Testis (tissue), 3 donors: ENCODE measurements around the gene LIMK2. TPM values are rescaled to one million over a fixed set of nuclear protein-coding genes. Genes with fewer than 3 reads are reported as not detected.
"Not testable (repeated sequence)": the region's sequence is repeated elsewhere in the genome, so short reads cannot be mapped to it uniquely, and the experiment has no call there.

ENCODE experiments used
- DNase-seq: peaks from one replicate; pipeline ENCODE4 v3.0.0-alpha.2; 2019
- H3K27ac ChIP-seq, 2 donors: fragments of 200-600 bp; sonication (generic); one replicate each; pipeline ENCODE4 v1.5.1; 2019
- H3K27me3 ChIP-seq: fragments of 200-600 bp; sonication (generic); one replicate; pipeline ENCODE4 v1.5.1; 2019
- H3K36me3 ChIP-seq: fragments of 200-600 bp; sonication (generic); one replicate; pipeline ENCODE4 v1.5.1; 2017; ENCODE audit warnings: low read depth; ENCODE audit errors: missing control alignments
- H3K4me1 ChIP-seq: fragments of 200-600 bp; sonication (generic); one replicate; pipeline ENCODE4 v1.5.1; 2019
- H3K4me3 ChIP-seq, 2 donors: fragments of 200-600 bp; sonication (generic); one replicate each; pipeline ENCODE4 v1.5.1; 2017 to 2019
- H3K9me3 ChIP-seq: fragments of 200-600 bp; sonication (generic); one replicate; pipeline ENCODE4 v1.5.1; 2017
- CTCF ChIP-seq, 3 experiments: fragments of 450-650 bp in 2 of 3; fragments of 200-600 bp in 1 of 3; sonication (generic) in 1 of 3; IDR thresholded peaks; one replicate each; pipeline ENCODE4 v1.5.1; 2016 to 2019; ENCODE audit warnings: antibody characterized with exemption in 3 of 3, mild to moderate bottlenecking in 2 of 3, moderate library complexity in 1 of 3
- POLR2A ChIP-seq: fragments of 450-650 bp; IDR thresholded peaks from one replicate; pipeline ENCODE4 v1.6.1; 2017; ENCODE audit warnings: antibody characterized with exemption, mild to moderate bottlenecking, moderate library complexity
- WGBS, 2 donors: methylation state at CpG; one replicate each; pipeline ENCODE4 v1.1.5; 2018; 5-methylcytosine and 5-hydroxymethylcytosine counted together
- intact Hi-C: fragments of 100-400 bp; cut with DNase I; formaldehyde crosslinking; loops from one replicate; pipeline ENCODE4 v1.15.1; 2023; ENCODE audit warnings: low total_unique reads
- polyA plus RNA-seq: library from polyadenylated mRNA; stranded (reverse); fragments of 350-450 nt; fragmentation: Illumina TruSeq; extraction: RNeasy Lipid Tissue Mini Kit (QIAGEN cat#74804); gene quantifications from one replicate; pipeline ENCODE4 v1.2.3, GENCODE V29; 2014; ENCODE audit warnings: low read depth, low replicate concordance; ENCODE audit not compliant: insufficient read depth
- total RNA-seq, 2 donors: library from RNA; depleted of rRNA; stranded (reverse); fragments of >200 nt; gene quantifications; one replicate each; pipeline ENCODE4 v1.2.3, GENCODE V29; 2016

LIMK2 gene
- total and polyA plus RNA-seq, 3 donors from 2014 or later: 51.7 to 101 (median 94.0) TPM

- intact Hi-C loops: no loop called here
- H3K9me3 ChIP-seq: no peaks in the 10 kb centered on the region
- WGBS, 2 donors: 84 to 94% methylated on average over 3 of the region's 3 CpGs
- H3K36me3 ChIP-seq: no peaks in the 10 kb centered on the region
- no peak for DNase-seq
- TF ChIP-seq CTCF (IDR thresholded peaks at IDR 0.05) (no peak), POLR2A (no peak)
- H3K27me3 ChIP-seq: no peaks in the 10 kb centered on the region
- H3K27ac ChIP-seq: no peak overlapping the region
- no peak overlapping the region for H3K4me3 ChIP-seq
- H3K4me1 ChIP-seq: peaks cover 16% of the 10 kb centered on the region
These were observed 20.9 kb downstream of the LIMK2 start for GRCh38 chr22:31233001-31233400.

- Histone ChIP-seq H3K4me3 (no peak overlapping the region), H3K36me3 (no peaks in the 10 kb centered on the region), H3K4me1 (peaks cover 8% of the 10 kb centered on the region), H3K27me3 (no peaks in the 10 kb centered on the region), H3K27ac (no peak overlapping the region), H3K9me3 (no peaks in the 10 kb centered on the region)
- intact Hi-C loops: no loop called here
- TF ChIP-seq CTCF (IDR thresholded peaks at IDR 0.05) (no peak), POLR2A (no peak)
- no peak for DNase-seq
- 67 to 75% methylated on average over 3 of the region's 3 CpGs for WGBS, 2 donors
These were observed 23.0 kb downstream of the LIMK2 start for GRCh38 chr22:31235081-31235480.

GRCh38 chr22:31236044-31236443 is 23.9 kb downstream of the LIMK2 start:
- intact Hi-C loops: not testable (repeated sequence)
- 93 to 97% methylated on average over 4 of the region's 4 CpGs for WGBS, 2 donors

GRCh38 chr22:31238057-31238456 is 26.0 kb downstream of the LIMK2 start:
- Histone ChIP-seq H3K36me3 (no peaks in the 10 kb centered on the region), H3K27me3 (no peaks in the 10 kb centered on the region), H3K9me3 (no peaks in the 10 kb centered on the region), H3K4me1 (no peaks in the 10 kb centered on the region), H3K4me3 (no peak overlapping the region), H3K27ac (no peak overlapping the region)
- intact Hi-C loops: no loop called here
- no peak for DNase-seq
- 86 to 91% methylated on average over 1 of the region's 1 CpG for WGBS, 2 donors
- TF ChIP-seq CTCF (IDR thresholded peaks at IDR 0.05) (no peak), POLR2A (no peak)

More at GRCh38 chr22:31236044-31236443, 23.9 kb downstream of the LIMK2 start:
- H3K4me3 ChIP-seq, H3K9me3 ChIP-seq, DNase-seq, H3K27me3 ChIP-seq, H3K27ac ChIP-seq, H3K36me3 ChIP-seq, H3K4me1 ChIP-seq: not testable (repeated sequence)

- TF ChIP-seq CTCF (IDR thresholded peaks at IDR 0.05): no peak
- WGBS, 2 donors: 51 to 73% methylated on average over 6 of the region's 6 CpGs
- intact Hi-C loops: no loop called here
- no peak overlapping the region for H3K27ac ChIP-seq
- H3K36me3 ChIP-seq: no peaks in the 10 kb centered on the region
- no peaks in the 10 kb centered on the region for H3K4me1 ChIP-seq
- H3K4me3 ChIP-seq: no peak overlapping the region
- H3K27me3 ChIP-seq: no peaks in the 10 kb centered on the region
- no peaks in the 10 kb centered on the region for H3K9me3 ChIP-seq
- no peak for DNase-seq
These were observed 27.8 kb downstream of the LIMK2 start for GRCh38 chr22:31239771-31240370.
